ENCODE data around the gene LIFR. TPM values are rescaled to one million over a fixed set of nuclear protein-coding genes. Genes with fewer than 3 reads are reported as not detected.

Gene LIFR
- total and polyA plus RNA-seq, 8 donors = 52.6 to 218 (median 194) TPM

GRCh38 chr5:38465702-38466423 lies 90.6 kb downstream of the LIFR start:
- Histone ChIP-seq H3K27ac (no peak overlapping the region), H3K4me3 (no peak overlapping the region), H3K36me3 (no peaks in the 10 kb centered on the region), H3K27me3 (peaks cover 3 to 92% of the 10 kb centered on the region in 2 donors), H3K4me1 (peaks cover 20 to 34% of the 10 kb centered on the region in 2 donors), H3K9me3 (no peaks in the 10 kb centered on the region)
- ATAC-seq = no peak
- TF ChIP-seq CTCF (IDR thresholded peaks at IDR 0.05) = no peak
- intact Hi-C loops (cut with DNase I) = no loop called here
- DNase-seq = no peak

GRCh38 chr5:38465061-38465460 lies 91.4 kb downstream of the LIFR start:
- intact Hi-C loops (cut with DNase I) = no loop called here
- peaks cover 3 to 98% of the 10 kb centered on the region in 2 donors for H3K27me3 ChIP-seq
- H3K36me3 ChIP-seq = no peaks in the 10 kb centered on the region
- no peaks in the 10 kb centered on the region for H3K9me3 ChIP-seq
- H3K4me3 ChIP-seq = no peak overlapping the region
- H3K27ac ChIP-seq = no peak overlapping the region
- TF ChIP-seq CTCF (IDR thresholded peaks at IDR 0.05) = no peak
- ATAC-seq (no peak), DNase-seq (no peak)
- peaks cover 20 to 34% of the 10 kb centered on the region in 2 donors for H3K4me1 ChIP-seq

- Histone ChIP-seq H3K4me1 (peaks cover 20 to 34% of the 10 kb centered on the region in 2 donors), H3K4me3 (no peak overlapping the region), H3K27me3 (peaks cover 3 to 98% of the 10 kb centered on the region in 2 donors), H3K36me3 (no peaks in the 10 kb centered on the region), H3K9me3 (no peaks in the 10 kb centered on the region), H3K27ac (no peak overlapping the region)
- intact Hi-C loops (cut with DNase I) = no loop called here
- no peak for TF ChIP-seq CTCF (IDR thresholded peaks at IDR 0.05)
- peak; percentile 26 for ATAC-seq
- DNase-seq = peak in 2 of 4 donors; percentile 66 to 78
Observed at GRCh38 chr5:38463634-38464521, 92.6 kb downstream of the LIFR start.

- DNase-seq = no peak
- intact Hi-C loops (cut with DNase I) = no loop called here
- no peak overlapping the region for H3K27ac ChIP-seq
- TF ChIP-seq CTCF (IDR thresholded peaks at IDR 0.05) = no peak
- no peaks in the 10 kb centered on the region for H3K9me3 ChIP-seq
- no peaks in the 10 kb centered on the region for H3K36me3 ChIP-seq
- ATAC-seq = no peak
- H3K4me1 ChIP-seq = peaks cover 14 to 27% of the 10 kb centered on the region in 2 donors
- peaks cover 3 to 98% of the 10 kb centered on the region in 2 donors for H3K27me3 ChIP-seq
- no peak overlapping the region for H3K4me3 ChIP-seq
Observed at GRCh38 chr5:38462976-38463633, 93.3 kb downstream of the LIFR start.

All from left lung (tissue), 10 donors.